GM12878 (cell line): ENCODE results near the gene MCRIP2. TPM values are rescaled to one million over a fixed set of nuclear protein-coding genes. Genes with fewer than 3 reads are reported as not detected.

Experiments
- ATAC-seq: fragments of 200-7000 bp; cut with Tn5 transposase; 3 replicates; pipeline ENCODE4 v1.9.1; 2020; ENCODE audit warnings: mild to moderate bottlenecking, moderate library complexity
- BruUV-seq: library from RNA; stranded (reverse); fragments of 400-500 nt; replicated peaks from 2 replicates; lab custom pipeline; 2021; lab: Mats Ljungman, UMichigan
- CTCF ChIA-PET: fragments of 300-600 bp; sonication (Branson Sonifier 250); formaldehyde crosslinking; extraction: SDS; loops from one replicate; lab custom pipeline; 2021; ENCODE audit warnings: inconsistent platforms; lab: Yijun Ruan, JAX
- POLR2A ChIA-PET: fragments of 350-600 bp; formaldehyde crosslinking; extraction: SDS; loops from one replicate; lab custom pipeline; 2021; ENCODE audit warnings: inconsistent platforms; lab: Charles Lee
- RAD21 ChIA-PET: fragments of 300-600 bp; sonication (Branson Sonifier 250); formaldehyde crosslinking; loops from one replicate; lab custom pipeline; 2023; ENCODE audit warnings: antibody characterized with exemption; ENCODE audit not compliant: unreplicated experiment; lab: Charles Lee
- SMC1A ChIA-PET: fragments of 300-600 bp; sonication (Branson Sonifier 250); formaldehyde crosslinking; loops from one replicate; lab custom pipeline; 2023; ENCODE audit not compliant: unreplicated experiment, uncharacterized antibody; lab: Charles Lee
- DNase-seq: peaks from one replicate; pipeline ENCODE4 v3.0.0-alpha.2; 2011; ENCODE audit warnings: low read depth, low spot score
- FAIRE-seq: peaks from 3 replicates; lab custom pipeline; 2011; peaks lifted over from hg19 to GRCh38; lab: Jason Lieb, UNC
- H2AFZ ChIP-seq: 2 replicates; pipeline ENCODE4 v1.6.0; 2011; ENCODE audit warnings: low read depth, low read length, control low read depth; ENCODE audit not compliant: control insufficient read depth
- H3K27ac ChIP-seq: 2 replicates; pipeline ENCODE4 v1.5.1; 2011; ENCODE audit warnings: control low read depth; ENCODE audit not compliant: control insufficient read depth, insufficient read depth
- H3K27me3 ChIP-seq, 2 experiments: replicated peaks in 1 of 2; 2 replicates each; pipeline versions ENCODE4 v1.6.0 to v1.6.1; 2011; ENCODE audit warnings: low read length in 1 of 2; ENCODE audit not compliant: control insufficient read depth in 2 of 2, insufficient read depth in 2 of 2
- H3K36me3 ChIP-seq, 2 experiments: 2 replicates each; pipeline ENCODE4 v1.5.1; 2011; ENCODE audit warnings: low read length in 1 of 2; ENCODE audit not compliant: control insufficient read depth in 2 of 2, insufficient read depth in 2 of 2
- H3K4me1 ChIP-seq: 2 replicates; pipeline ENCODE4 v1.6.1; 2011; ENCODE audit warnings: mild to moderate bottlenecking, low read length, moderate library complexity, mixed read lengths; ENCODE audit not compliant: control insufficient read depth, insufficient read depth
- H3K4me2 ChIP-seq: 2 replicates; pipeline ENCODE4 v1.6.0; 2011; ENCODE audit warnings: control low read depth; ENCODE audit not compliant: control insufficient read depth, insufficient read depth
- H3K4me3 ChIP-seq: fragments of 200-600 bp; sonication (generic); 2 replicates; pipeline ENCODE4 v1.5.1; 2016
- H3K79me2 ChIP-seq: 2 replicates; pipeline ENCODE4 v1.6.0; 2011; ENCODE audit warnings: low read length; ENCODE audit not compliant: control insufficient read depth, insufficient read depth
- H3K9ac ChIP-seq: 2 replicates; pipeline ENCODE4 v1.8.0; 2011; ENCODE audit warnings: low read length, control low read depth, mixed read lengths; ENCODE audit not compliant: control insufficient read depth, insufficient read depth
- H3K9me3 ChIP-seq: replicated peaks from 3 replicates; pipeline ENCODE4 v1.5.1; 2011; ENCODE audit warnings: mild to moderate bottlenecking, low read length; ENCODE audit not compliant: control insufficient read depth, insufficient read depth
- H4K20me1 ChIP-seq: 2 replicates; pipeline ENCODE4 v1.6.0; 2011; ENCODE audit not compliant: control insufficient read depth, insufficient read depth
- ASH2L ChIP-seq: fragments of 300-600, 200-600 bp; sonication (generic); IDR thresholded peaks from 2 replicates; pipeline ENCODE4 v1.6.1; 2017; ENCODE audit warnings: low read depth, mild to moderate bottlenecking, borderline replicate concordance
- BACH1 ChIP-seq: fragments of 450-650 bp; IDR thresholded peaks from 2 replicates; pipeline ENCODE4 v1.6.1; 2017; ENCODE audit warnings: mild to moderate bottlenecking, borderline replicate concordance
- CBX3 ChIP-seq: fragments of 200-600 bp; sonication (generic); IDR thresholded peaks from 2 replicates; pipeline ENCODE4 v1.6.1; 2016; ENCODE audit warnings: low read depth, borderline replicate concordance
- CHD4 ChIP-seq: fragments of 200-600 bp; sonication (generic); IDR thresholded peaks from 2 replicates; pipeline ENCODE4 v1.6.1; 2016; ENCODE audit warnings: mild to moderate bottlenecking
- DPF2 ChIP-seq: fragments of 450-650 bp; IDR thresholded peaks from 2 replicates; pipeline ENCODE4 v1.6.1; 2017; ENCODE audit warnings: mild to moderate bottlenecking
- GATAD2B ChIP-seq: fragments of 450-650 bp; conservative IDR thresholded peaks from 2 replicates; pipeline ENCODE4 v1.6.1; 2017; ENCODE audit warnings: low read depth, mild to moderate bottlenecking, moderate library complexity
- NR2C1 ChIP-seq: fragments of 450-650 bp; IDR thresholded peaks from 2 replicates; pipeline ENCODE4 v1.6.1; 2017; ENCODE audit warnings: antibody characterized with exemption, mild to moderate bottlenecking, moderate library complexity
- NRF1 ChIP-seq: conservative IDR thresholded peaks from 2 replicates; pipeline ENCODE4 v1.6.1; 2011; ENCODE audit warnings: mild to moderate bottlenecking, low read depth, low read length, improper control_type of control experiment
- PML ChIP-seq: IDR thresholded peaks from 2 replicates; pipeline ENCODE4 v1.6.1; 2012; ENCODE audit warnings: low read length, inconsistent platforms
- POLR2A ChIP-seq: IDR thresholded peaks from 2 replicates; pipeline ENCODE4 v1.6.1; 2011; ENCODE audit warnings: low read depth, mild to moderate bottlenecking, low read length
- SMARCA5 ChIP-seq: fragments of 450-650 bp; IDR thresholded peaks from 2 replicates; pipeline ENCODE4 v1.6.1; 2017; ENCODE audit warnings: mild to moderate bottlenecking
- WGBS: methylation state at CpG from one replicate; pipeline ENCODE4 v1.1.6; 2016; ENCODE audit warnings: low lambda C conversion rate; ENCODE audit not compliant: insufficient replicate concordance, insufficient coverage; ENCODE audit errors: missing lambda C conversion rate; 5-methylcytosine and 5-hydroxymethylcytosine counted together
- in situ Hi-C: fragments of 300-500 bp; cut with MboI; formaldehyde crosslinking; loops from 9 replicates; pipeline ENCODE4 v1.14.3; 2018; ENCODE audit warnings: mixed read lengths
- intact Hi-C: fragments of 100-400 bp; cut with micrococcal nuclease; formaldehyde crosslinking; loops from one replicate; pipeline ENCODE4 v1.14.2; 2022; ENCODE audit not compliant: unreplicated experiment
- polyA plus RNA-seq, 11 experiments: library from polyadenylated mRNA; depleted of rRNA in 4 of 11; unstranded in 6 of 11; stranded (reverse) in 5 of 11; fragments of >200 nt; fragmentation: Nextera tagmentation in 4 of 11; fragmentation: Illumina TruSeq in 1 of 11; extraction: Ambion mirVana in 4 of 11; extraction: Trizol in 1 of 11; gene quantifications; 1 replicate in 1 of 11; 2 replicates in 10 of 11; pipeline versions ENCODE4 v1.2.1 to v1.2.3, GENCODE V29; 2011 to 2016; ENCODE audit warnings: inconsistent platforms in 2 of 11, missing spikeins in 2 of 11, low read depth in 1 of 11
- total RNA-seq, 4 experiments: library from RNA; depleted of rRNA in 3 of 4; stranded (reverse); fragments of >200 nt in 3 of 4; fragmentation: Illumina TruSeq in 1 of 4; extraction: Trizol in 1 of 4; gene quantifications; 2 replicates each; pipeline versions ENCODE4 v1.2.1 to v1.2.3, GENCODE V29; 2013 to 2021
- TF ChIP-seq, protein P1 (sequence below): fragments of 450-650 bp; IDR thresholded peaks from 2 replicates; pipeline ENCODE4 v1.6.1; 2018; ENCODE audit warnings: mild to moderate bottlenecking, low read depth, moderate library complexity; ENCODE audit not compliant: partially characterized antibody
- TF ChIP-seq, protein P2 (sequence below): fragments of 450-650 bp; IDR thresholded peaks from 2 replicates; pipeline ENCODE4 v1.6.1; 2017; ENCODE audit warnings: mild to moderate bottlenecking, moderate library complexity
- TF ChIP-seq, protein P3 (sequence below): IDR thresholded peaks from 2 replicates; pipeline ENCODE4 v1.6.1; 2011; ENCODE audit warnings: borderline replicate concordance, low read depth, mild to moderate bottlenecking, moderate library complexity, mixed read lengths, low read length; ENCODE audit not compliant: insufficient read depth; ENCODE audit errors: extremely low read length

MCRIP2 gene
- total and polyA plus RNA-seq, 10 of the 15 experiments (the other 5 are each of a cell fraction or from before 2014, with no cell fraction given), result 0.19 to 93.1 (median 57.9) TPM

DNA sequence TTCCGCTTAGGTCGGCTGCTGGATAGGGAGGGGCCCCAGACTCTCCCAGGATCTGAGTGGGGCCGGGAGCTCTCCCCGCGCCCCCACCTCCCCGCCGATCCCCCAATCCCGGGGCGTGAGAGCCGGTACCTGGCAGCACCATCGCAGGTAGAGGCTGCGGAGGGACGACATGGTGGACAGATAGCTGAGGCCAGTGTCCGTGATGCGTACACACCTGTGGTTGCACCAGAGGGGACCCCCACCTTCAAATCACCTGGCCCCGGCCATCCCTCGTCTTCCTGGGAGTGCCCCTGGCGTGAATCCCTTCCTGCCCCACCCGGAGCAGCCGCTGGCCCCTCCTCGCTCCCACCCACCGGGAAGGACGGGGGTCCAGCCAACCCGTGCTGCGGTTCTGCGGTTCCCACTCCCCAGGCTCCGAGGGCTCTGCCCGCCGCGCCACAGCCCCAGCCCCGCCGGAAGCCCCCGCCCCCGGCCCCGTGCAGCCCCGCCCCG is 53.3 kb downstream of the MCRIP2 start (continued):
- TF ChIP-seq, protein P1, sequence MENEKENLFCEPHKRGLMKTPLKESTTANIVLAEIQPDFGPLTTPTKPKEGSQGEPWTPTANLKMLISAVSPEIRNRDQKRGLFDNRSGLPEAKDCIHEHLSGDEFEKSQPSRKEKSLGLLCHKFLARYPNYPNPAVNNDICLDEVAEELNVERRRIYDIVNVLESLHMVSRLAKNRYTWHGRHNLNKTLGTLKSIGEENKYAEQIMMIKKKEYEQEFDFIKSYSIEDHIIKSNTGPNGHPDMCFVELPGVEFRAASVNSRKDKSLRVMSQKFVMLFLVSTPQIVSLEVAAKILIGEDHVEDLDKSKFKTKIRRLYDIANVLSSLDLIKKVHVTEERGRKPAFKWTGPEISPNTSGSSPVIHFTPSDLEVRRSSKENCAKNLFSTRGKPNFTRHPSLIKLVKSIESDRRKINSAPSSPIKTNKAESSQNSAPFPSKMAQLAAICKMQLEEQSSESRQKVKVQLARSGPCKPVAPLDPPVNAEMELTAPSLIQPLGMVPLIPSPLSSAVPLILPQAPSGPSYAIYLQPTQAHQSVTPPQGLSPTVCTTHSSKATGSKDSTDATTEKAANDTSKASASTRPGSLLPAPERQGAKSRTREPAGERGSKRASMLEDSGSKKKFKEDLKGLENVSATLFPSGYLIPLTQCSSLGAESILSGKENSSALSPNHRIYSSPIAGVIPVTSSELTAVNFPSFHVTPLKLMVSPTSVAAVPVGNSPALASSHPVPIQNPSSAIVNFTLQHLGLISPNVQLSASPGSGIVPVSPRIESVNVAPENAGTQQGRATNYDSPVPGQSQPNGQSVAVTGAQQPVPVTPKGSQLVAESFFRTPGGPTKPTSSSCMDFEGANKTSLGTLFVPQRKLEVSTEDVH, result no peak
- no peak for TF ChIP-seq CHD4

DNA sequence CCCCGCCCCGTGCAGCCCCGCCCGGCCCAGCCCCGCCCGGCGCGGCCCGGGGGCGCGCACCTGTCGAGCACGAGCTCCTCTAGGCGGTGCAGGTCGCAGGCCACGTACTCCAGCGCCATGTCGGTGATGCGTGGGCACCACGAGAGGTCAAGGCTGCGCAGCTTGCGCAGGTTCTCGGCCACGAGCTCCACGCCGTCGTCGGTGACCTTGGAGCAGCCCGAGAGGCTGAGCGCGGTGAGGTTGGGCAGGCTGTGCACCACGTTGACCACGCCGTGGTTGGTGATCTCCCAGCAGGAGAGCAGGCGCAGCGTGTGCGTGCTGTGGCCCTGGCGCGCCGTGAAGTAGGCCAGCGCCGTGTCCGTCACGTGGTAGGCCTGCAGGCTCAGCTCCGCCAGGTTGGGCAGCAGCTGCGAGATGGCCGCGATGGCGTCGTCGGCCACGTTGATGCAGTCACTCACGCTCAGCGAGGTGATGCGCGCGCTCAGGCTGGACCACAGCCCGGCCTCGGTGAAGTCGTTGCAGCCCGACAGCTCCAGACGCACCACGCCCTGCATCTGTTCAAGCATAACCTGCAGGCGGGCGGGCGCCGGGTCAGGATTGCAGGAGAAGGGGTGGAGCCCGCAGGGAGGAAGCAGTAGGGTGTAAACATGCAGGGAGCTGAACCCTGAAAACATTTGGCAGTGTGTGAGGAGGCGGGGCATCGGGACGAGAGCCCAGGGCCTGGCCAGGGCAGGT is 53.9 kb downstream of the MCRIP2 start:
- ChIA-PET SMC1A (no interaction called here), CTCF (interaction anchor here (0.6 to 1.6 kb wide), 6 partner anchors 14 to 365 kb away, joined by 3 to 5 read pairs (median 3); no protein-coding TSS in a partner anchor), POLR2A (interaction anchor here (0.7 to 2.0 kb wide), 6 partner anchors 11 to 59 kb away, joined by 3 to 7 read pairs (median 4); partner anchors contain the start of genes ANTKMT, HAGHL, JMJD8 and METRN), RAD21 (interaction anchor here (0.9 kb wide), 1 partner anchor 25 kb away, joined by 3 read pairs; no protein-coding TSS in a partner anchor)
- Histone ChIP-seq H3K4me1 (peaks cover 7% of the 10 kb centered on the region), H3K27me3 (peaks cover 2 to 6% of the 10 kb centered on the region in 2 experiments; a peak in 3 of 4 replicates), H3K79me2 (no peaks in the 10 kb centered on the region), H3K9ac (no peak overlapping the region), H3K4me2 (peak overlapping the region; percentile 88), H2AFZ (peak overlapping the region; percentile 89), H3K4me3 (peak overlapping the region; percentile 53; the same call in 1 of the 2 replicates), H4K20me1 (no peaks in the 10 kb centered on the region), H3K27ac (no peak overlapping the region), H3K36me3 (no peaks in the 10 kb centered on the region), H3K9me3 (no peaks in the 10 kb centered on the region; the same call in 2 of the 3 replicates)
- intact Hi-C loops, result no loop called here
- WGBS, result 2% methylated on average over 69 of the region's 71 CpGs
- in situ Hi-C loops, result no loop called here
- DNase-seq, result no peak
- BruUV-seq, result no TSS peak
- ATAC-seq, result peak; percentile 82
- FAIRE-seq, result no peak
- TF ChIP-seq BACH1, result peak; percentile 83
- TF ChIP-seq PML, result no peak
- peak; percentile 61 for TF ChIP-seq NR2C1
- peak; percentile 77; the same call in 1 of the 2 replicates for TF ChIP-seq GATAD2B
- TF ChIP-seq CBX3, result no peak
- 0 out of 2 replicates have a peak, but pooled peaks have one; percentile 44 for TF ChIP-seq SMARCA5
- peak; percentile 86 for TF ChIP-seq POLR2A
- TF ChIP-seq ASH2L, result no peak
- TF ChIP-seq, protein P2, sequence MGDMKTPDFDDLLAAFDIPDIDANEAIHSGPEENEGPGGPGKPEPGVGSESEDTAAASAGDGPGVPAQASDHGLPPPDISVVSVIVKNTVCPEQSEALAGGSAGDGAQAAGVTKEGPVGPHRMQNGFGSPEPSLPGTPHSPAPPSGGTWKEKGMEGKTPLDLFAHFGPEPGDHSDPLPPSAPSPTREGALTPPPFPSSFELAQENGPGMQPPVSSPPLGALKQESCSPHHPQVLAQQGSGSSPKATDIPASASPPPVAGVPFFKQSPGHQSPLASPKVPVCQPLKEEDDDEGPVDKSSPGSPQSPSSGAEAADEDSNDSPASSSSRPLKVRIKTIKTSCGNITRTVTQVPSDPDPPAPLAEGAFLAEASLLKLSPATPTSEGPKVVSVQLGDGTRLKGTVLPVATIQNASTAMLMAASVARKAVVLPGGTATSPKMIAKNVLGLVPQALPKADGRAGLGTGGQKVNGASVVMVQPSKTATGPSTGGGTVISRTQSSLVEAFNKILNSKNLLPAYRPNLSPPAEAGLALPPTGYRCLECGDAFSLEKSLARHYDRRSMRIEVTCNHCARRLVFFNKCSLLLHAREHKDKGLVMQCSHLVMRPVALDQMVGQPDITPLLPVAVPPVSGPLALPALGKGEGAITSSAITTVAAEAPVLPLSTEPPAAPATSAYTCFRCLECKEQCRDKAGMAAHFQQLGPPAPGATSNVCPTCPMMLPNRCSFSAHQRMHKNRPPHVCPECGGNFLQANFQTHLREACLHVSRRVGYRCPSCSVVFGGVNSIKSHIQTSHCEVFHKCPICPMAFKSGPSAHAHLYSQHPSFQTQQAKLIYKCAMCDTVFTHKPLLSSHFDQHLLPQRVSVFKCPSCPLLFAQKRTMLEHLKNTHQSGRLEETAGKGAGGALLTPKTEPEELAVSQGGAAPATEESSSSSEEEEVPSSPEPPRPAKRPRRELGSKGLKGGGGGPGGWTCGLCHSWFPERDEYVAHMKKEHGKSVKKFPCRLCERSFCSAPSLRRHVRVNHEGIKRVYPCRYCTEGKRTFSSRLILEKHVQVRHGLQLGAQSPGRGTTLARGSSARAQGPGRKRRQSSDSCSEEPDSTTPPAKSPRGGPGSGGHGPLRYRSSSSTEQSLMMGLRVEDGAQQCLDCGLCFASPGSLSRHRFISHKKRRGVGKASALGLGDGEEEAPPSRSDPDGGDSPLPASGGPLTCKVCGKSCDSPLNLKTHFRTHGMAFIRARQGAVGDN, result peak; percentile 98
- TF ChIP-seq, protein P3, sequence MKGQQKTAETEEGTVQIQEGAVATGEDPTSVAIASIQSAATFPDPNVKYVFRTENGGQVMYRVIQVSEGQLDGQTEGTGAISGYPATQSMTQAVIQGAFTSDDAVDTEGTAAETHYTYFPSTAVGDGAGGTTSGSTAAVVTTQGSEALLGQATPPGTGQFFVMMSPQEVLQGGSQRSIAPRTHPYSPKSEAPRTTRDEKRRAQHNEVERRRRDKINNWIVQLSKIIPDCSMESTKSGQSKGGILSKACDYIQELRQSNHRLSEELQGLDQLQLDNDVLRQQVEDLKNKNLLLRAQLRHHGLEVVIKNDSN, result peak; percentile 78
- TF ChIP-seq NRF1, result 0 out of 2 replicates have a peak, but pooled peaks have one; percentile 19
- peak; percentile 79 for TF ChIP-seq DPF2
